ENCODE measurements around the gene MRPS34.

The MRPS34 gene

DNA sequence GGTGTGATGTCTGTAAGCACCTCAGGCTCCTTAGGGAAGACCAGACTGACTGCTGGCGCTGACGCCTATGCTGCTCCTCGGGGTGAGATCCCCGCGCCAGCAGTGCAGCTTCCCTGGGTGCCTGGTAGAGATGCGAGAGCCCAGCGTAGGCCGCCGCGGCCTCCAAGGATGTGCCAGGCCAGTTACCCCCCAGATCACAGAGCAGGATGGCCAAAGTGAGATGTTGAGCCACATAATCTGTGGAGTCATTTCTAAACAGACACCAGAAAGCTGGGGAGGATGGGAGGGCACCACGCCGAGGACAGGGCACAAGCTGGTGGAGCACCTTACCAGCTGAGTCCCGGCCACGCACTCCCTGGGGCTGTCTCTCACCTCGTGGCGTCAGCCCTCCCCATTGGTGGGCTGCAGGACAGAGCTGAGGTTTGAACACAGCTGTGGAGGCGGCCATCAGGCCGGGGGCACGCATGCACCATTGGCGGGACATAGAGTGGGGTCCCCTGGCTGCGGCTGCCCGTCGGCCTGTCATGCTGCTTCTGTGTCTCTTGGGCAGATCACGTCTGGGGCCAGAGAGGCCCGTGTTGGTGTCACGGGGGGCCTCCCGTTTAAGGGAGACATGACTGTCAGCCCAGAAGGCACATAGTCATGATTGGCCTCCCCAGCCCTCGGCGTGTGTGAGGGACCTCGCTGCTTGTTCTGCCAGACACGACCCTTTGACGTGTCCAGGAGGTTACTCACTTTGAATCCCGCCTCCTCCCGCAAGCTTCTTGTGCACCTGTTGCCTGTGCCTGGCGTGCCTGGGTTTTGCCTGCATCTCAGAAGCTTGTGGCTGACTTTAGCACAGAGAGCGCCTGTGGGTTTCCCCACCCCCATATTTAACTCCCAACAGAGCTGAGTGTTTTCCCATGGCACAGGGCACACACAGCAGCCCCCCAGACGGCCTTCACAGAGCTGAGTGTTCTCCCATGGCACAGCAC lies 45.0 kb downstream of the MRPS34 start:
- DNase-seq (ENCODE audit: low spot score): no peak

- no peak for DNase-seq (ENCODE audit: low spot score)
Measured at GRCh38 chr16:1726661-1727502, 46.1 kb downstream of the MRPS34 start.

GRCh38 chr16:1724491-1724890 lies 48.4 kb downstream of the MRPS34 start:
- DNase-seq (ENCODE audit: low spot score): no peak

GRCh38 chr16:1723450-1724147 lies 49.3 kb downstream of the MRPS34 start:
- DNase-seq (ENCODE audit: low spot score): peak; percentile 59
